ENCODE measurements around the gene SEC14L5.

The SEC14L5 gene

GRCh38 chr16:4957720-4958509 lies at the start of gene SEC14L5:
Gene SEC14L5, plus strand, starts transcription at chr16:4958330. Its CDS starts 994 bp downstream, at chr16:4959324.
- peak within 1 kb of the TSS; percentile 62 for H3K4me3 ChIP-seq (ENCODE audit: low read depth, low read length, poor library complexity, severe bottlenecking)
- H3K9me2 ChIP-seq (ENCODE audit: low read depth, low read length): no peaks in the 10 kb centered on the region
- no peaks in the 10 kb centered on the region for H3K9me3 ChIP-seq (ENCODE audit: low read length)
- H3F3A ChIP-seq (ENCODE audit: insufficient read depth, low read length): no peaks in the 10 kb centered on the region
- peak within 1 kb of the TSS; percentile 96; the same call in 1 of the 2 replicates for H2AFZ ChIP-seq (ENCODE audit: low read length)
- H3K79me2 ChIP-seq (ENCODE audit: insufficient read depth, low read length): no peaks in the 10 kb centered on the region
- TF ChIP-seq EZH2 (IDR thresholded peaks at IDR 0.05; ENCODE audit: borderline replicate concordance, low read length): no peak
- no peak for TF ChIP-seq CTCF (IDR thresholded peaks at IDR 0.05; ENCODE audit: low read length)
- H3K9ac ChIP-seq (ENCODE audit: low read length): peak within 1 kb of the TSS; percentile 38; the same call in 1 of the 2 replicates
- H3K27ac ChIP-seq (ENCODE audit: low read depth, low read length, poor library complexity, severe bottlenecking): no peak within 1 kb of the TSS
- no peaks in the 10 kb centered on the region for H3K27me3 ChIP-seq (ENCODE audit: insufficient read depth, low read length)
- no peaks in the 10 kb centered on the region for H4K20me1 ChIP-seq (ENCODE audit: insufficient read depth, low read length)
- H3K36me3 ChIP-seq (ENCODE audit: insufficient read depth, low read length): no peaks in the 10 kb centered on the region
- H3K4me2 ChIP-seq (ENCODE audit: low read length): peak within 1 kb of the TSS; percentile 92
- H3K4me1 ChIP-seq (ENCODE audit: insufficient read depth, low read length, severe bottlenecking): peaks cover 7% of the 10 kb centered on the region

GRCh38 chr16:4908854-4909401 lies 49.2 kb upstream of the SEC14L5 start:
- TF ChIP-seq EZH2 (IDR thresholded peaks at IDR 0.05; ENCODE audit: borderline replicate concordance, low read length) (no peak), CTCF (IDR thresholded peaks at IDR 0.05; ENCODE audit: low read length) (no peak)
- Histone ChIP-seq H3F3A (ENCODE audit: insufficient read depth, low read length) (no peaks in the 10 kb centered on the region), H3K9ac (ENCODE audit: low read length) (no peak overlapping the region), H3K27me3 (ENCODE audit: insufficient read depth, low read length) (peaks cover 10% of the 10 kb centered on the region; the same call in 1 of the 2 replicates), H3K4me1 (ENCODE audit: insufficient read depth, low read length, severe bottlenecking) (no peaks in the 10 kb centered on the region), H2AFZ (ENCODE audit: low read length) (no peak overlapping the region), H3K79me2 (ENCODE audit: insufficient read depth, low read length) (no peaks in the 10 kb centered on the region), H3K4me3 (ENCODE audit: low read depth, low read length, poor library complexity, severe bottlenecking) (no peak overlapping the region), H3K36me3 (ENCODE audit: insufficient read depth, low read length) (no peaks in the 10 kb centered on the region), H3K27ac (ENCODE audit: low read depth, low read length, poor library complexity, severe bottlenecking) (no peak overlapping the region), H3K9me3 (ENCODE audit: low read length) (no peaks in the 10 kb centered on the region), H3K9me2 (ENCODE audit: low read depth, low read length) (no peaks in the 10 kb centered on the region), H3K4me2 (ENCODE audit: low read length) (no peak overlapping the region), H4K20me1 (ENCODE audit: insufficient read depth, low read length) (no peaks in the 10 kb centered on the region)

- Histone ChIP-seq H3K4me1 (ENCODE audit: insufficient read depth, low read length, severe bottlenecking) (no peaks in the 10 kb centered on the region), H3K4me3 (ENCODE audit: low read depth, low read length, poor library complexity, severe bottlenecking) (no peak overlapping the region), H3K36me3 (ENCODE audit: insufficient read depth, low read length) (no peaks in the 10 kb centered on the region), H2AFZ (ENCODE audit: low read length) (no peak overlapping the region), H3K27ac (ENCODE audit: low read depth, low read length, poor library complexity, severe bottlenecking) (no peak overlapping the region), H3K79me2 (ENCODE audit: insufficient read depth, low read length) (no peaks in the 10 kb centered on the region), H3F3A (ENCODE audit: insufficient read depth, low read length) (no peaks in the 10 kb centered on the region), H3K9me3 (ENCODE audit: low read length) (no peaks in the 10 kb centered on the region), H3K27me3 (ENCODE audit: insufficient read depth, low read length) (peaks cover 10% of the 10 kb centered on the region; the same call in 1 of the 2 replicates), H3K9me2 (ENCODE audit: low read depth, low read length) (no peaks in the 10 kb centered on the region), H4K20me1 (ENCODE audit: insufficient read depth, low read length) (no peaks in the 10 kb centered on the region), H3K4me2 (ENCODE audit: low read length) (no peak overlapping the region), H3K9ac (ENCODE audit: low read length) (no peak overlapping the region)
- no peak; the same call in 1 of the 2 replicates for TF ChIP-seq CTCF (IDR thresholded peaks at IDR 0.05; ENCODE audit: low read length)
- no peak for TF ChIP-seq EZH2 (IDR thresholded peaks at IDR 0.05; ENCODE audit: borderline replicate concordance, low read length)
Observed at GRCh38 chr16:4909825-4910224, 48.3 kb upstream of the SEC14L5 start.
